Measurements from ENCODE around the gene THOP1.
"Not testable (repeated sequence)": the region's sequence is repeated elsewhere in the genome, so short reads cannot be mapped to it uniquely, and the experiment has no call there.

THOP1 gene

DNA sequence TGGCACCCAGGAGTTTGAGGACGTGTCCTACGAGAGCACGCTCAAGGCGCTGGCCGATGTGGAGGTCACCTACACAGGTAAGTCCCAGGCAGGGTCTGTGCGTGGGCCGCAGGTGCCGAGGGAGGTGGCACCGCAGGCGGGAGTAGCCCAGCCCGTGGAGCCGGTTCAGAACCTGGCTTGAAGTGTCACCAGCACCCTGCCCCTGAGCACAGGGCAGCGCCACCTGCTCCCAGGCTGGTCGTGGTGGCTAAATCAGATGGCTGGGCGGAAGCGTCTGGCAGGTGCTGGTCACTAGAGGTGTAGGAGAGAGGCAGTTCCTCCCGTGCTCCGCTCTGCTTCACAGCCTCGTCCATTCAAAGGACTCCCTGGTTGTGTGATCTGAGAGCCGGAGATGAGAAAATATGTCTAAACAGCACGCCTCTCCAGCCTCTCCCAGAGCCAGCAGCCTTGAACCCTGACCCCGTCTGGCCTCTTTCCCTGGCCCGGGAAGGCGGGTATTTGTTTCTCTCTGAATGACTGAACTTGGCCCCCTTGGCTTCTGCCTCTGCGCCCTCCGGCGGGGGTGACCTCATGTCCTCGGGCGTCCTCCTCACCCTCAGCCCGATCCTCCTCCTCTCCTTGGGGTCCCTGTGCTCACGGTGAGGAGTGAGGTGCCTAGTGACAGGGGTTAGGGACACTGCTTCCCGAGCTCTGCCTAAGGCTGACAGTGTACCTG, 5.4 kb downstream of the THOP1 start:
- H3K18ac ChIP-seq (ENCODE audit: low read depth in 1 of 2, low read length in 2 of 2), result no peak overlapping the region
- no peak overlapping the region for H4K8ac ChIP-seq (ENCODE audit: low read length)
- H3K4ac ChIP-seq (ENCODE audit: low read depth in 1 of 2, low read length in 2 of 2), result no peak overlapping the region
- no peak overlapping the region for H3K9ac ChIP-seq (ENCODE audit: low read length)
- peak overlapping the region; percentile 56 for H4K91ac ChIP-seq (ENCODE audit: low read length)
- WGBS, result over 99% methylated on average over 29 of the region's 32 CpGs
- H3K14ac ChIP-seq (ENCODE audit: low read length in 2 of 2), result no peak overlapping the region
- no peak overlapping the region for H3K27ac ChIP-seq (ENCODE audit: low read length, poor library complexity, severe bottlenecking)
- peaks cover 12% of the 10 kb centered on the region for H3K4me1 ChIP-seq (ENCODE audit: control insufficient read depth, insufficient read depth, low read depth, low read length)
- H2BK12ac ChIP-seq (ENCODE audit: low read length in 2 of 2), result no peak overlapping the region
- peaks cover 37 to 69% of the 10 kb centered on the region in 2 experiments for H3K36me3 ChIP-seq (ENCODE audit: control insufficient read depth in 1 of 2, insufficient read depth in 2 of 2, low read depth in 1 of 2, low read length in 2 of 2)
- H3K4me3 ChIP-seq (ENCODE audit: insufficient read depth in 1 of 2, low read depth in 1 of 2, low read length in 2 of 2), result no peak overlapping the region
- no peak overlapping the region for H2AK5ac ChIP-seq (ENCODE audit: low read length, severe bottlenecking)
- H3K79me1 ChIP-seq (replicated peaks; ENCODE audit: low read length, poor library complexity, severe bottlenecking), result peaks cover 48% of the 10 kb centered on the region
- H3K27me3 ChIP-seq (ENCODE audit: control insufficient read depth in 1 of 2, insufficient read depth in 1 of 2, low read length in 2 of 2), result no peaks in the 10 kb centered on the region
- no peak for DNase-seq
- no peak overlapping the region for H2BK120ac ChIP-seq (ENCODE audit: low read depth, low read length)
- no peak overlapping the region for H2BK5ac ChIP-seq (ENCODE audit: low read depth, low read length, poor library complexity, severe bottlenecking)
- no peak overlapping the region for H3K4me2 ChIP-seq (ENCODE audit: low read length, poor library complexity, severe bottlenecking)
- H2BK15ac ChIP-seq (ENCODE audit: low read depth, poor library complexity, severe bottlenecking), result no peak overlapping the region
- H2AFZ ChIP-seq (ENCODE audit: low read depth, low read length), result no peak overlapping the region
- no peaks in the 10 kb centered on the region for H3K9me3 ChIP-seq (ENCODE audit: control insufficient read depth, low read length)
- no peak overlapping the region for H3K23ac ChIP-seq (ENCODE audit: low read length in 2 of 2)

DNA sequence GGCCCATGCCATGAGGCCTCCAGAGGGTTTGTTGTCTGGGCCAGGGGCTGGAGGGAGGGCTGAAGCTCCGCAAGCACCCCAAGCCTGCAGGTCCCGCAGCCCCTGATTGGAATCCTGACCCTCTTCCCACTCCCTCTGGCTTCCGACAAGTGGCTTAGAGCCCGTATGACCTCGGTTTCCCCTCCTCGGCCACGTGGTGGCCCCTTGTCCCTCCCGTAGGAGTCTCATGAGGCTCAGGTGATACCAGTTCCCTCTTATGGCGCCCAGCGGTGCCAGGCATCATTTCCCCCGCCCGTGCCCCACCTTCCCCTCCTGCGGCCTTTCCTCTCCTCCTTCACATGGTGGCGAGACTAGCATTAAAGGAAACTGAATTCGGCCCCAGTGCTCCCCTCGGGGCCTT, 6.1 kb downstream of the THOP1 start:
- no peaks in the 10 kb centered on the region for H3K9me3 ChIP-seq (ENCODE audit: control insufficient read depth, low read length)
- no peak overlapping the region for H3K4me3 ChIP-seq (ENCODE audit: insufficient read depth in 1 of 2, low read depth in 1 of 2, low read length in 2 of 2)
- H3K4me2 ChIP-seq (ENCODE audit: low read length, poor library complexity, severe bottlenecking), result no peak overlapping the region
- no peak overlapping the region for H2BK120ac ChIP-seq (ENCODE audit: low read depth, low read length)
- no peak overlapping the region for H3K9ac ChIP-seq (ENCODE audit: low read length)
- 95% methylated on average over 16 of the region's 16 CpGs for WGBS
- peaks cover 6% of the 10 kb centered on the region for H3K4me1 ChIP-seq (ENCODE audit: control insufficient read depth, insufficient read depth, low read depth, low read length)
- DNase-seq, result no peak
- no peak overlapping the region for H3K18ac ChIP-seq (ENCODE audit: low read depth in 1 of 2, low read length in 2 of 2)
- H3K27me3 ChIP-seq (ENCODE audit: control insufficient read depth in 1 of 2, insufficient read depth in 1 of 2, low read length in 2 of 2), result no peaks in the 10 kb centered on the region
- no peak overlapping the region for H3K27ac ChIP-seq (ENCODE audit: low read length, poor library complexity, severe bottlenecking)
- H4K8ac ChIP-seq (ENCODE audit: low read length), result no peak overlapping the region
- no peak overlapping the region for H2AFZ ChIP-seq (ENCODE audit: low read depth, low read length)
- H3K14ac ChIP-seq (ENCODE audit: low read length in 2 of 2), result no peak overlapping the region
- no peak overlapping the region for H2BK12ac ChIP-seq (ENCODE audit: low read length in 2 of 2)
- no peak overlapping the region for H3K4ac ChIP-seq (ENCODE audit: low read depth in 1 of 2, low read length in 2 of 2)
- peaks cover 42 to 77% of the 10 kb centered on the region in 2 experiments for H3K36me3 ChIP-seq (ENCODE audit: control insufficient read depth in 1 of 2, insufficient read depth in 2 of 2, low read depth in 1 of 2, low read length in 2 of 2)
- H3K23ac ChIP-seq (ENCODE audit: low read length in 2 of 2), result no peak overlapping the region
- no peak overlapping the region for H4K91ac ChIP-seq (ENCODE audit: low read length)
- peaks cover 54% of the 10 kb centered on the region for H3K79me1 ChIP-seq (replicated peaks; ENCODE audit: low read length, poor library complexity, severe bottlenecking)
- no peak overlapping the region for H2BK5ac ChIP-seq (ENCODE audit: low read depth, low read length, poor library complexity, severe bottlenecking)
- H2BK15ac ChIP-seq (ENCODE audit: low read depth, poor library complexity, severe bottlenecking), result no peak overlapping the region
- no peak overlapping the region for H2AK5ac ChIP-seq (ENCODE audit: low read length, severe bottlenecking)

DNA sequence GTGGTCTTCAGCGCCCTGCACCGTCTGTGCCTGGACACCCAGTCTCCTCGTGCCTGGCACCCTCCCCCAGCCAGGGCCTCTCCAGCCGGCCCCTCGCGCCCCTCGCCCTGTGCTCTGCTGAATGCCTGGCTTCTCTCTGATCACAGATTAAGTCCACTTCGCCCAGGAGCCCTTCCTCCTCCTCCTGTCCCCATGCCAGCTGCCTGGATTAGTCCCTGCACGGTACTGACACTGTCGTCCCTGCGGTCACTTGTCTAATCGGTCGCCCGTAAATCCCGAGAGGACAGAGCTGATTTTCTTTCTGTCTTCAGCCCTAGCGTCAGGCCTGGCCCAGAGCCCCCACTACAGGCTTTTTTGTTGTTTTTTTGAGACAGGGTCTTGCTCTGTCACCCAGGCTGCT, 6.6 kb downstream of the THOP1 start:
- Histone ChIP-seq H3K23ac (ENCODE audit: low read length in 2 of 2) (no peak overlapping the region), H3K27me3 (ENCODE audit: control insufficient read depth in 1 of 2, insufficient read depth in 1 of 2, low read length in 2 of 2) (no peaks in the 10 kb centered on the region), H2BK120ac (ENCODE audit: low read depth, low read length) (no peak overlapping the region), H3K9ac (ENCODE audit: low read length) (no peak overlapping the region), H2AK5ac (ENCODE audit: low read length, severe bottlenecking) (no peak overlapping the region), H4K8ac (ENCODE audit: low read length) (no peak overlapping the region), H2BK5ac (ENCODE audit: low read depth, low read length, poor library complexity, severe bottlenecking) (no peak overlapping the region), H3K4me3 (ENCODE audit: insufficient read depth in 1 of 2, low read depth in 1 of 2, low read length in 2 of 2) (no peak overlapping the region), H2BK12ac (ENCODE audit: low read length in 2 of 2) (no peak overlapping the region), H3K36me3 (ENCODE audit: control insufficient read depth in 1 of 2, insufficient read depth in 2 of 2, low read depth in 1 of 2, low read length in 2 of 2) (peaks cover 45 to 81% of the 10 kb centered on the region in 2 experiments), H2AFZ (ENCODE audit: low read depth, low read length) (no peak overlapping the region), H3K18ac (ENCODE audit: low read depth in 1 of 2, low read length in 2 of 2) (no peak overlapping the region), H3K27ac (ENCODE audit: low read length, poor library complexity, severe bottlenecking) (no peak overlapping the region), H2BK15ac (ENCODE audit: low read depth, poor library complexity, severe bottlenecking) (no peak overlapping the region), H3K14ac (ENCODE audit: low read length in 2 of 2) (no peak overlapping the region), H3K9me3 (ENCODE audit: control insufficient read depth, low read length) (no peaks in the 10 kb centered on the region), H4K91ac (ENCODE audit: low read length) (no peak overlapping the region), H3K4ac (ENCODE audit: low read depth in 1 of 2, low read length in 2 of 2) (no peak overlapping the region), H3K4me2 (ENCODE audit: low read length, poor library complexity, severe bottlenecking) (no peak overlapping the region), H3K4me1 (ENCODE audit: control insufficient read depth, insufficient read depth, low read depth, low read length) (peaks cover 5% of the 10 kb centered on the region), H3K79me1 (replicated peaks; ENCODE audit: low read length, poor library complexity, severe bottlenecking) (peaks cover 57% of the 10 kb centered on the region)
- DNase-seq, result no peak
- WGBS, result 94% methylated on average over 16 of the region's 16 CpGs

DNA sequence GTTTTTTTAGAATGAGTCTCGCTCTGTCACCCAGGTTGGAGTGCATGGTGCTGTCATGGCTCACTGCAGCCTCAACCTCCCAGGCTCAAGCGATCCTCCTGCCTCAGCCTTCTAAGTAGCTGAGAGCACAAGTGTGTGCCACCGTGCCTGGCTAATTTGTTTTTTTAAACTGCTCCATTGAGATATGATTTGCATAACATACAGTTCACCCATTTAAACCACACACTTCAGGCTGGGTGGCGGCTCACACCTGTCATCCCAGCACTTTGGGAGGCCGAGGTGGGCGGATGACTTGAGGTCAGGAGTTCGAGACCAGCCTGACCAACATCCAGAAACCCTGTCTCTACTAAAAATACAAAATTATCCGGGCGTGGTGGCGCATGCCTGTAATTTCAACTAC, 7.4 kb downstream of the THOP1 start:
- not testable (repeated sequence) for H2BK120ac ChIP-seq (ENCODE audit: low read depth, low read length); H4K8ac ChIP-seq (ENCODE audit: low read length); H2BK15ac ChIP-seq (ENCODE audit: low read depth, poor library complexity, severe bottlenecking); H4K91ac ChIP-seq (ENCODE audit: low read length); H3K18ac ChIP-seq (ENCODE audit: low read depth in 1 of 2, low read length in 2 of 2); H2BK5ac ChIP-seq (ENCODE audit: low read depth, low read length, poor library complexity, severe bottlenecking); H3K9ac ChIP-seq (ENCODE audit: low read length); H2BK12ac ChIP-seq (ENCODE audit: low read length in 2 of 2); H3K23ac ChIP-seq (ENCODE audit: low read length in 2 of 2); H3K27me3 ChIP-seq (ENCODE audit: control insufficient read depth in 1 of 2, insufficient read depth in 1 of 2, low read length in 2 of 2); H3K14ac ChIP-seq (ENCODE audit: low read length in 2 of 2); DNase-seq; H3K4me3 ChIP-seq (ENCODE audit: insufficient read depth in 1 of 2, low read depth in 1 of 2, low read length in 2 of 2); H2AK5ac ChIP-seq (ENCODE audit: low read length, severe bottlenecking); H3K4me1 ChIP-seq (ENCODE audit: control insufficient read depth, insufficient read depth, low read depth, low read length); H3K4ac ChIP-seq (ENCODE audit: low read depth in 1 of 2, low read length in 2 of 2); H2AFZ ChIP-seq (ENCODE audit: low read depth, low read length); H3K9me3 ChIP-seq (ENCODE audit: control insufficient read depth, low read length); H3K4me2 ChIP-seq (ENCODE audit: low read length, poor library complexity, severe bottlenecking); H3K27ac ChIP-seq (ENCODE audit: low read length, poor library complexity, severe bottlenecking)
- H3K79me1 ChIP-seq (replicated peaks; ENCODE audit: low read length, poor library complexity, severe bottlenecking), result peaks cover 59% of the 10 kb centered on the region
- 98% methylated on average over 10 of the region's 10 CpGs for WGBS
- H3K36me3 ChIP-seq (ENCODE audit: control insufficient read depth in 1 of 2, insufficient read depth in 2 of 2, low read depth in 1 of 2, low read length in 2 of 2), result peaks cover 52 to 86% of the 10 kb centered on the region in 2 experiments
